ENCODE measurements around the gene CMIP. TPM values are rescaled to one million over a fixed set of nuclear protein-coding genes. Genes with fewer than 3 reads are reported as not detected.

Gene CMIP
- total RNA-seq, 3 donors from 2014 or later, result 14.9 to 23.9 (median 17.6) TPM

- no peaks in the 10 kb centered on the region for H3K36me3 ChIP-seq
- no peaks in the 10 kb centered on the region for H3K9me3 ChIP-seq
- intact Hi-C loops (cut with DNase I; ENCODE audit: low total_unique reads), result no loop called here
- H3K4me3 ChIP-seq, result no peak overlapping the region
- no peaks in the 10 kb centered on the region for H3K4me1 ChIP-seq
- TF ChIP-seq CTCF (IDR thresholded peaks at IDR 0.05) (no peak), POLR2A (IDR thresholded peaks at IDR 0.05) (no peak), POLR2AphosphoS5 (IDR thresholded peaks at IDR 0.05) (no peak)
- H3K27me3 ChIP-seq, result no peaks in the 10 kb centered on the region
- no peak overlapping the region for H3K27ac ChIP-seq
- no peak for DNase-seq (ENCODE audit: low spot score in 2 of 2)
Observed at GRCh38 chr16:81488687-81489411, 44.2 kb downstream of the CMIP start.

- Histone ChIP-seq H3K27me3 (no peaks in the 10 kb centered on the region), H3K27ac (no peak overlapping the region), H3K4me1 (no peaks in the 10 kb centered on the region), H3K9me3 (no peaks in the 10 kb centered on the region), H3K4me3 (no peak overlapping the region), H3K36me3 (no peaks in the 10 kb centered on the region)
- TF ChIP-seq POLR2AphosphoS5 (IDR thresholded peaks at IDR 0.05), result no peak
- no peak for TF ChIP-seq CTCF (IDR thresholded peaks at IDR 0.05)
- no peak for TF ChIP-seq POLR2A (IDR thresholded peaks at IDR 0.05)
- DNase-seq (ENCODE audit: low spot score in 2 of 2), result no peak
- intact Hi-C loops (cut with DNase I; ENCODE audit: low total_unique reads), result no loop called here
Observed at GRCh38 chr16:81489547-81490267, 45.1 kb downstream of the CMIP start.

DNA sequence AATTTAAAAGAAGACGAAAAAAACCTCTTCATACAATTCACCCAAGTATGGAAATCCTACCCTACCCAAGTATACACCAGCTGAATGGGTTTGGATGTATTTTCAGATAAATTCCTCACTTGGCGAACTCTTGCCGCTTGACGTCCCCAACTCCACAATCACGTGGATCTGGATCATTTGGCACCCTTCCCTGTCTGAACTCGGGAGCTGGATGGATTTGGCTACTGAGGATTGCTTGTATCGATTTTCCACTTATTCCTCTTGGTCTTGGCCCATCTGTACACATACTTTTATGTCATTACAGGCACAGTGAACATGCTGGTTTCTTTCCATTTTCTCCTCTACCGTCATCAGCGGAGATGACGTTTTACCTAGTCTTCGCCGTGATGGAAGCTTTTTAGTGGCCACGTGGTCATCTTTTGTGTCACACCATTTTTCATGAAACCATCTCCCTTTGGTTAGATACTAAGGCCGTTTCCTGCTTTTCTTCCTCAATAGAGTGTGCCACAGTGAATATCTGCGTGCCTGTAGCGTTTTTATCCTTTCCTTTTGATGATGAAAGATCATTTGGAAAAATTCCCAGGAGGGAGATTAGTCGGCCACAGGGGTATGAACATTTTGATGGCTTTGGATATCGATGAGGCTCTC, 47.1 kb downstream of the CMIP start:
- no peak for TF ChIP-seq POLR2AphosphoS5 (IDR thresholded peaks at IDR 0.05)
- no peak for TF ChIP-seq CTCF (IDR thresholded peaks at IDR 0.05)
- no peak for TF ChIP-seq POLR2A (IDR thresholded peaks at IDR 0.05)
- peak overlapping the region in 1 of 2 donors; percentile 82 for H3K27ac ChIP-seq
- H3K4me1 ChIP-seq, result no peaks in the 10 kb centered on the region
- H3K36me3 ChIP-seq, result no peaks in the 10 kb centered on the region
- DNase-seq (ENCODE audit: low spot score in 2 of 2), result no peak
- H3K4me3 ChIP-seq, result no peak overlapping the region
- no peaks in the 10 kb centered on the region for H3K9me3 ChIP-seq
- intact Hi-C loops (cut with DNase I; ENCODE audit: low total_unique reads), result no loop called here
- no peaks in the 10 kb centered on the region for H3K27me3 ChIP-seq

- Histone ChIP-seq H3K27ac (peak overlapping the region; percentile 82), H3K4me3 (no peak overlapping the region), H3K9me3 (no peaks in the 10 kb centered on the region), H3K36me3 (no peaks in the 10 kb centered on the region), H3K4me1 (no peaks in the 10 kb centered on the region), H3K27me3 (no peaks in the 10 kb centered on the region)
- intact Hi-C loops (cut with DNase I; ENCODE audit: low total_unique reads), result no loop called here
- no peak for DNase-seq (ENCODE audit: low spot score in 2 of 2)
- no peak for TF ChIP-seq POLR2A (IDR thresholded peaks at IDR 0.05)
- TF ChIP-seq CTCF (IDR thresholded peaks at IDR 0.05), result no peak
- no peak for TF ChIP-seq POLR2AphosphoS5 (IDR thresholded peaks at IDR 0.05)
Observed at GRCh38 chr16:81492311-81492761, 47.7 kb downstream of the CMIP start.
